ENCODE data around the gene PLCB3. TPM values are rescaled to one million over a fixed set of nuclear protein-coding genes. Genes with fewer than 3 reads are reported as not detected.

PLCB3 gene
- total and polyA plus RNA-seq, 2 experiments from 2014 or later: 28.1 to 103 TPM

GRCh38 chr11:64244966-64245365 lies 6.4 kb upstream of the PLCB3 start:
- H3K4me2 ChIP-seq: peak overlapping the region; percentile 93
- peaks cover 49% of the 10 kb centered on the region for H3F3A ChIP-seq (replicated peaks; ENCODE audit: low read depth)
- H3K79me2 ChIP-seq (replicated peaks; ENCODE audit: insufficient read depth): peaks cover 26% of the 10 kb centered on the region
- H3K4me3 Mint-ChIP-seq: peak overlapping the region; percentile 87
- H3K4me1 ChIP-seq (ENCODE audit: insufficient read depth): peaks cover 40% of the 10 kb centered on the region
- H3K27me3 Mint-ChIP-seq (ENCODE audit: insufficient read depth, low read depth, poor library complexity): peaks cover 43% of the 10 kb centered on the region
- no peaks in the 10 kb centered on the region for H3K27me3 ChIP-seq (ENCODE audit: insufficient read depth)
- no peaks in the 10 kb centered on the region for H3K9me3 Mint-ChIP-seq
- TF ChIP-seq POLR2AphosphoS5 (IDR thresholded peaks at IDR 0.05; ENCODE audit: low read depth): peak; percentile 42; the same call in 1 of the 2 replicates
- no peak for TF ChIP-seq ZNF114 (CRISPR knock-in tag; IDR thresholded peaks at IDR 0.05)
- no peak for TF ChIP-seq CREB1 (CRISPR knock-in tag; IDR thresholded peaks at IDR 0.05; ENCODE audit: low read depth)
- TF ChIP-seq ETS1 (IDR thresholded peaks at IDR 0.05): no peak
- no peak for TF ChIP-seq EZH2 (IDR thresholded peaks at IDR 0.05; ENCODE audit: low read depth, unreplicated experiment)
- TF ChIP-seq ZNF462 (CRISPR knock-in tag; IDR thresholded peaks at IDR 0.05): no peak
- no peak overlapping the region for H2AFZ ChIP-seq
- no peaks in the 10 kb centered on the region for H3K9me2 ChIP-seq (ENCODE audit: insufficient read depth)
- ATAC-seq: no peak
- peaks cover 17% of the 10 kb centered on the region for H3K36me3 Mint-ChIP-seq (ENCODE audit: low read depth)
- no peak overlapping the region for H3K27ac Mint-ChIP-seq
- no peak overlapping the region for H3K27ac ChIP-seq (ENCODE audit: low read depth)
- peaks cover 47% of the 10 kb centered on the region for H3K4me1 Mint-ChIP-seq
- H4K20me1 ChIP-seq (replicated peaks; ENCODE audit: insufficient read depth): no peaks in the 10 kb centered on the region; the same call in 1 of the 2 replicates
- no peak for DNase-seq (ENCODE audit: low spot score)
- no peaks in the 10 kb centered on the region for H3K36me3 ChIP-seq (ENCODE audit: insufficient read depth)
- peak overlapping the region; percentile 99 for H3K4me3 ChIP-seq
